ENCODE data around the gene PRPS2.
A peak's percentile ranks its signal among the peaks of the same experiment; 100 is the strongest.

The PRPS2 gene

DNA sequence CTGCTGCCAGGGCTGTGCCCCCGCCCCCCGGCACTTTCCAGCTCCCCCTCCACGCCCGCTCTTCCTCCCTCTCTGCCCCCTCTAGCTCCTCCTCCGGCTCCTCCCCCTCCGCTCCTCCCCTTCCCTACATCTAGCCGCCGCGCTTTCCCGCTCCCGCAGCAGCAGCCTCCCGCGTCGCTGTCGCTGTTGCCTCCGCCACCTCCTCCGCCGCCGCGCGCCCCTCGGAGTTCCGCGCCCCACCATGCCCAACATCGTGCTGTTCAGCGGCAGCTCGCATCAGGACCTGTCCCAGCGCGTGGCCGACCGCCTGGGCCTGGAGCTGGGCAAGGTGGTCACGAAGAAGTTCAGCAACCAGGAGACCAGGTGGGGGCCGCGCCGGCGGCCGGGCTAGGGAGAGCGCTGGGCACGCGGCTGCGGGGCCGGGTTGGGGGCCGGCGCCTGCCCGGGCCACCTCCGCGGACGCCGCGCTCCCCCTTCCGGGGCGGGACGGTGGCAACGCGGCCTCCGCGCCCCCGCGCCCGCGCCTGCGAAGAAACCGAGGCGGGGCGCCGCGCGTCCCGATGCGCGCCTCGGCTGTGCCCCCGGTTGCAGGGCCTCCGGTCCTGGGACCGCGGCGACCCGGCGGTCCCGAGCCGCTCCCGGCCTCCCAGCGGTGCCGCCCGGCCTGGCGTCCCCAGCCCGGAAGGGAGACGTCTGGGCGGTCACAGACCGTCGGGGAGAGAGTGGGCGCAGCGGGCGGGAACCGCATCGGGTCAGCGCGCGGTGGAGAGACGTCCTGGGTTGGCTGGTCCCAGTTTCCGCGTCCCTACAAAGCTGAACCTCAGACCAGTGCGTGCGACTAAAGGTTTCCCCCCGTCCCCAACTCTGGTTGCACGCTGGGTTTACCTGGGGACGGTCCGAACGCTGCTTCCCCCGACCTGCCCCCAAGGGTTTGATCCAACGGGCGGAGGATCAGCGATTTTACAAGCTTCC, at the start of gene PRPS2:
Gene PRPS2 (plus strand): TSS at position 156 of the 972 bp plus-strand sequence. CDS start 86 bp downstream, at position 242.
- DNase-seq (ENCODE audit: low spot score): peak; percentile 60

DNA sequence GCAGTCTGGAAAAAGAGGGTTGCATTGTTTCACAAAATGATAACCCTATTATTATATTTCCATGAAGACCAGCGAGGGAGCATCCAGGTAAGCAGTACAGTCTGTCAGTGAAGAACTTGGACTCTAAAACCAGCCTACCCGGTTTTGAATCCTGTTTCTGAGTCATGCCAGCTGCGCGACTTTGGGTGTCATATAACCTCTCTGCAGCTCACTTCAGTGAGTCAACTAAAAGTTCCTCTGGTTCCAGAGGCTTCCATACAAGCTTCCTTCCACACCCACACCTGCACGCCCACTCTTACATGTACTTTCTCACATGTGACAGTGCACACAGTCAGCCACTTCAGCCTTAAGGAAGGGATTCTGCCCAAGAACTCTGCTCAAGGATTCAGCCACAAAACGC, 49.8 kb upstream of the PRPS2 start:
- DNase-seq (ENCODE audit: low spot score): no peak

DNA sequence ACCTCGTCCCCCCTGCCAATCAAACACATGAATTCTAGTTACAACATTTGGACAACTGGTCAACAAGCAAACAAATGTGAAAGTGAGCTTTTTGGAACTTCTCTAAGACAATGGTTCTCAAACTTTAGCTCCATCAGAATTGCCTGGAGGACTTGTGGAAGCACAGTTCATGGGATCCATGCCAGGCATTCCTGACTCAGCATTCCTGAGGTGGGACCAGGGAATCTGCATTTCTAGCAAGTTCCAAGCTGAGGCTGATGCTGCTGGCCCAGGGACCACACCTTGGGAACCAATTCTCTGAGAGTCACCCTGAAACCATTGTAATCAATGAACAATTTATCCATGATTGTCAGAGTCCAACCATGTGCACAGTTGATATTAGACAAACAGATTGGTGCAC, 43.8 kb upstream of the PRPS2 start:
- no peak for DNase-seq (ENCODE audit: low spot score)

DNA sequence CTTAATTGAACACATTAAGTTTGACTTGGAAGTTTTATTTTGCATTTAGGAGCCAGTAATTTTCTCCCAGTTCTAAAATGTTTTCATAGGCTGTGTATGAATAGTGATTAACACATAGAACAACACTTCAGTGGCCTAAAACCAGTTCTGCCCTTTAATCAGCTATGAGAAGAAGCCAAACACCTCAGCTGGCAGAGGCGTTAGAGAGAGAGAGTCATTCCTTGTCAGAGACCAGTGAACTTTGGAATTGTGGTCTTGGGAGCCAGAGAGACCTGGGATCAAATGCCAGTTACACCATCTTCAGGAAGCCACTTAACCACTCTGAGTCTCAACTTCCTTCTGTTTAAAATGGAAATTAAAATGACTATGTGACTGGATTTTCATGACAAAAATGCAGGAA, 39.3 kb upstream of the PRPS2 start:
- no peak for DNase-seq (ENCODE audit: low spot score)

DNA sequence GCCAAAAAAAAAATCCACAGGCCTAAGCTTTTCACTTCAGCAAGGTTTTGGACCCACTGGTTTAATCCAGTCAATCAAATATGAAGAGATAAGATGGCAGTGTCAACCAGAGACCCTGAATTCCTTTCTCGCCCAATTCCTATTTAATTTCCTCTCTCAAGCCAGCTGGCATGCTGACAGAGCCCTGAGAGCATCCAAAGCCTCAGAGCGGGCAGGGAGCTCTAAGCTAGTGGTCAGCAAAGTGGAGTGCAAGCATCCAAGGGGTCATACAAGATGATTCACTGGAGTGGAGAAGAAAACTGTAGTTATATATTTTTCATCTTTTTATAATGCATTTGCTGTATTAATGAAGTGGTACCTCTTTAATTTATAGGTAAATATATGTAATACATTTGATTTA, 37.8 kb upstream of the PRPS2 start:
- no peak for DNase-seq (ENCODE audit: low spot score)

DNA sequence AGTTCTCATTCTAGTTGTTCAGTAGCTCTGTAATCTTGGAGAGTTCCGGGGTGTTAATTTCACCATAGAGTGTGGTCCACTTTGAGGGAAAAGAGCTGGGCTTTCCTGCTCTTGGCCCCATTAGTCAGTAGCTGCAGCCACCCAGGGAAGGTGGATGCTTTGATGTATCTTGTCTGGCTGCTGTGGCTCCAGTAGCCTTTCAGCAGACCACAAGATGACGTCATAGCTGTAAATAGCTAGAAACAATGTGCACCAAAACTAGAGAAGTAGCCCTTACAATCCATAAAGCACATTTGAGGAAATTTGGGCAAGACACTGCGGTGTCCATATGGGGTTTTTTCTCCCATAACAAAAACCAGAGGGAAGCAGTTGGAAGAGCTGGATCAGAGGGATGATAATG, 32.9 kb upstream of the PRPS2 start:
- DNase-seq (ENCODE audit: low spot score): no peak

DNA sequence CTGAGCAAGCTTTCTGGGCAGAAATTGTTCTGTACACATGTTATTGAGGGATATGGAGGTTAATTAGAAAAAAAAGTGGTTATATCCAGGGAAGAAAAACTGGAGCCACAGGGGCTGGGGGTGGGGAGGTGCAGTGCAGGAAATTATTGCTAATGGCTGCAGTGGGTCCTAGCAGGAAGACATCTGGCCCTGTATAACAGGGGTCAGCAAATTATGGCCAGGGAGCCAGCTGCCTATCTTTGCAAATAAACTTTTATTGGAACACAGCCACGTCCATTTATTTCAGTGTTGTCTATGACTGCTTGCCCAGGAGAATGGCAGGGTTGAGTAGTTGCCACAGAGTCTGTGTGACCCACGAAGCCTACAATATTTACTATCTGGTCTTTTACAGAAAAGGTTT, 23.4 kb upstream of the PRPS2 start:
- no peak for DNase-seq (ENCODE audit: low spot score)

DNA sequence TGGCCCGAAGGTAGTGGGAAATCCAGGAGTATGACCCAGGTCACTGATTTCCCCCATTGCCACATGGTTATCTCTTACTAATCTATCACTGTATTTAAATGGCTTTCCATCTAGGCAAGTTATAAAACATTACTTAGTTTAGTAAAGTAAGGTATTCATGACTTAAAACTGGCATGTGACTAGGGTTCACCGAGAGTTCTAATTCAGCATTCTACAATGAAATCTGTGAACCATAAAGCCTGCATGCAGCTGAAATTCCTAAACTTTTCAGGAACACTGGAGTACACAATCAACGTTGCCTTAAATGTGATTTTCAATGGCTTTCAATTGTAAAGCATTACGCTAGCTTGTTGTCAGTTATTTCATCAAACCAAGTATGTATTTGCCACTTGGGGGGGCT, 22.7 kb upstream of the PRPS2 start:
- no peak for DNase-seq (ENCODE audit: low spot score)

DNA sequence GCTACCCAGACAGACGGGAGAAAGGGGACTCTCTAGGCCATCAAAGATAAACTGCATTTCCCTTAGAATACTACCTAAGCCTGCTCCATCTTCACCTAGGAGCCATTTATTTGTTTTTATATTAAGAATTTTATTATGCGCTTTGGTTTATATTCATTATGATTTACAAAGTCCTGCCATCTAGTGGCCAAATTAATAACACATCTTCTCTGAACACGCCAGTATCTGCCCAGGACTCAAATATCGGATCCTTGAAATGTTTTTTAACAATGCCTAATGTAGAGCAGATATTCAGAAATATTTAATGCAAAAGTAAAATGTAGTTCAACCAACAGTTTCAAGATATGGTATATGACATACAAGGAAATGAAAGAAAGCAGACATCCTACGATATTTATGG, 20.8 kb upstream of the PRPS2 start:
- DNase-seq (ENCODE audit: low spot score): peak; percentile 33

DNA sequence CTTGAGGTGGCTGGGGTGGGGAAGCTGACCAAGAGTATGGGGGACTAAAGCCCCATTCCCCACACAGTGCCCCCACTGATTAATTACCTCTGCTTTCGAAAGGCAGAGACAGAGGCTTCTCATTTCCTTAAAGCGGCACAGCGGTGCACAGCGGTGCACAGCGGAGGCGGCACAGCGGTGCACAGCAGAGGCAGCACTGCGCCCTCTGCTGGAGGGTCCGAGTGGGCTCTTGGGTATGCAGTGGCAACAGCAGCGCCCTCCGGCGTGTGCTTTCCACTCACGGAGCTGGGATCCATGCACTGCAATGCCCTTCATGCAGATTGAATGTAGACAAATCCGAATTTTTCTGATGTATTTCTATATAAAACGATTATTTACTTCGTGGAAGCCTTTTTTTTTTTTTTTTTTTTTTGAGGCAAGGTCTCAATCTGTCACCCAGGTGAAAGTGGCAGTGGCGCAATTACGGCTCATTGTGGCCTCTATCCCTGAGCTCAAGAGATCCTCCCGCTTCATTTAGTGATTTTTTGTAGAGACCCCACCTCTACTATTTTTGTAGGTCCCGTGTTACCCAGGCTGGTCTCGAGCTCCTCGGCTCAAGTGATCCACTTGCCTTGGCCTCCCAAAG, 19.7 kb upstream of the PRPS2 start:
- peak; percentile 66 for DNase-seq (ENCODE audit: low spot score)

DNA sequence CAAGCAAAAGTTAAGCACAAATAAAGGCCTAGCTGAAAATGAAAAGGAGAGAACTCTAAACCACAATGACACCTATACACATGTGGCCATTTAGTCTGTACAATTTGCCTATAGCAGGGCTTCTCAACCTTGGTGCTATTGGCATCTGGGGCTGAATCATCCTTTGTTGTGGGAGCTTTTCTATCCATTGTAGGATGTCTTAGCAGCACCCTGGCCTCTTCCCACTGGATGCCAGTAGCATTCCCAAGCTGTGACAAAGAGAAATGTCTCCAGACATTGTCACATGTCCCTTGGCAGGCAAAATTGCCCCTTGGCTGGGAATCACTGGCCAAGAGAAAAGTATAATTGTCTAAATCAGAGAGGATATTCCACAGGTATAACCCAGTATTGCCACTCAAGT, 13.5 kb upstream of the PRPS2 start:
- DNase-seq (ENCODE audit: low spot score): no peak

DNA sequence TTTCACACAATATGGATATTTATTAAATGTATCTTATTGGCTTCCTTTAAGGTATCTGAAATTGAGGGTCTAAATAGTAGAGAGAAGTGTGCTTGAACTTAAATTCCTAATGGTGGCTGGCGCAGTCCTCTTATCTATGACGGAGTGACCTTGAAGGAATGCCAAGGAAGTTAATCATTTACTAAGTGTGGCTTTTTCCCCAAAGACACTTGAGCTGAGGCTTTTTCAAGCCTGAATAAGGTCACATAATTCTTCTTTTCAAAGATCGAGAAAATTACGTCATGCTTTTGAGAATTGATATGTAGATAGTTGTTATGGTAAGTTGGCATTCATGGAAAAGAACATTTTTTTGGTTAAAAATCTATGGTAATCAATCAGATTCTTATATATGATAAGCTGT, 11.7 kb upstream of the PRPS2 start:
- no peak for DNase-seq (ENCODE audit: low spot score)

DNA sequence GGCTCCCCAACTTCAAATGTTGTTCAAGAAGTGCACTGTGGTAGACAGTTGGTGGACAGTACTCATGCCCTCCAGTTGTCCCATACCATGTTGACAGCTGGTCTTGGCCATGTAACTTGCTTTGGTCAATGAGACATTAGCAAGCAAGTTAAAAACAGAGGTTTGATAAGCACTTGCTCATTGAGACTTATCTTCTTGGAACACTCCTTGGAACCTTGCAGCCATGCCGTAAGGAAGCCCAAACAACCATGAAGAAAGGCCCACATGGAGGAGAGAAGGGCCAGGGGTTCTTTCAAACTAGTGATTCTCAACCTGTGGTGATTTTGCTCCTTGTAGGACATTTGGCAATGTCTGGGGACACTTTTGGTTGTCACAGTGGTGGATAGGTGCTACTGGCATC, 2.6 kb upstream of the PRPS2 start:
- no peak for DNase-seq (ENCODE audit: low spot score)

DNA sequence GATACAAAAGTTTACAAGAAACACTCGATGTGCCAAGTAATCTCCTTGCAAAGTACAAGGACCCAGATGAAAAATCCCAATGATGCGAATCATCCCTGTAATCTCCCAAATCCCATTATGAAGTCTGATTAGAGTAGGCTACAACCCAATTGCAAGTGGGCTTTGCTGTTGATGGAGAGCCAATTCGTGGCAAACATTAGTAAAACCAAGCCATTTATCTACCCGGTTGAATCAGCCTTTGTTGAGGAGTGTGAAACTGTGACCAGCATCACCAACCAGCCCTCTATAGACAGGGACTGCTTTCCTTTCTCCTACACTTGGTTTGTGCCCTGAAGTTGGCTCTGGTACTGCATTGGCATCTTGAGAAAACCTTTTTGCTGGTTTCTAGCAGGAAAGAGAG, 1.2 kb upstream of the PRPS2 start:
- DNase-seq (ENCODE audit: low spot score): no peak

DNA sequence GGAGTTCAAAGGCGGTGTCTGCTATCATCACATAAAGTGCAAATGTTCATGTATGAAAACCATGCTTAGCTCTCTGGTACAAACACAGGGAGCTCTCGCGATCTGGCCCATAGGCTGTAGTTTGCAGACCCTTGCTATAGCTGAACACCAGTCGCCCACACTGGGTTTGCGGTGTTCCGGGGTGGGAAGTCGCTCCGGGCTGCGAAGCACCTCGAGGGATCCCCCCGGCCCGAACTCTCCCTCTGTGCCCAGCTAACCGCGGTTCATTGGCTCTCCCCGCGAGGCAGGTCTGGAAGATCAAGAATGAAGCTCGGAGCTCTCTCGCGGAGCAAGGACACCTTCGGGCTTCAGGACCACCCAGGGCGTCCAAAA, 341 bp upstream of the PRPS2 start:
- no peak for DNase-seq (ENCODE audit: low spot score)

DNA sequence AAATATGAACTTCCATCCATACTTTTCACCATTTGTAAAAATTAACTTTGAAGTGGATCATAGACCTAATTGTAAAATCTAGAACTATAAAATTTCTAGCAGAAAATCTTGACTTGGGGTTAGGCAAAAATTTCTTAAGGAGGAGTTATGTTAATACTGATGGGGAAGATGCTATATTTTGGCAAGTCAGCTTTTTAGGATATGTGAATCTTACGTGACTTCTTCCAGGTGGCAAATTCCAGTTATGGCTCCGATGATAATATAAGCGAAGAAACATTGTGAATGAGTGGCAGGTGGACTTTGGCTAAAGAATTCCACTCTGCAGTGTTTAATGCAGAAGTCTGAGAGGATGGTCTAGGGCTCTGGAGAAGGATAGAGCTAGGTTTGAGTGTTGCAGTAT, 1.5 kb downstream of the PRPS2 start:
- no peak for DNase-seq (ENCODE audit: low spot score)

DNA sequence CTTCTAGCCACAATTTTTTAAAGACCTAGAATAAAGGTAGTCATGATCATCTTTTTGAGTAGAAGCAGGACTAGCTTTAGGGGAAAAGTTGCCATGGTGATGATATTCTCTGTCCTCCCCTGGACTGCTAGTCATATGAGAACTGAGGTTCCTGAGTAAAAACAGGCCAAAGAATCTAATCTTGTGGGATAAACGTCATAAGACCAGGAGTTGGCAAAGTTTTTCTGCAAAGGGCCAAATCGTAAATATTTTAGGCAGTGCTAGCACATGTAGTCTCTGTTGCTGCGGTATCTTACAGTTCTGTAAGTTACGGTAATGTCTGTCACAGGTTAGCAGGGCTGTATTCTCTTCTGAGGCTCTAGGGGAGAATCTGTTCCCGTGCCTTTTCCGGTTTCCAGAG, 3.4 kb downstream of the PRPS2 start:
- DNase-seq (ENCODE audit: low spot score): no peak

DNA sequence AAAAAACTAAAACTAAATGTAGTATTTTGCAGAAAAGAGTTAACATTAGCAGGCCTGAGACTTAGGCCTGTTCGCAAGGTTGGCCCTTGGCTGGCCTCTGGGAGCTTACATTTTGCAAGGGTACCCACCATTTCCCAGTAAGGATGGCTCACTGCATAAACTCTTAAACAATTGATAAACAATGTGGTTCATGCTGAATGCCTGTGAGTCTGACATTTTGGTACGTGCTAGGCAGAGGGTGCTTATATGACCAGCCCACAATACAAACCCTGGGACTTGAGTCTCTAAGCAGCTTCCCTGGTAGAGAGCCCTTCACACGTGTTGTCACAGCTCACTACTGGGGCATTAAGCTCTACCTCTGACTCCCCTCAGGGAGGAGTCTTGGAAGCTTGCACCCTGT, 7.4 kb downstream of the PRPS2 start:
- DNase-seq (ENCODE audit: low spot score): no peak

DNA sequence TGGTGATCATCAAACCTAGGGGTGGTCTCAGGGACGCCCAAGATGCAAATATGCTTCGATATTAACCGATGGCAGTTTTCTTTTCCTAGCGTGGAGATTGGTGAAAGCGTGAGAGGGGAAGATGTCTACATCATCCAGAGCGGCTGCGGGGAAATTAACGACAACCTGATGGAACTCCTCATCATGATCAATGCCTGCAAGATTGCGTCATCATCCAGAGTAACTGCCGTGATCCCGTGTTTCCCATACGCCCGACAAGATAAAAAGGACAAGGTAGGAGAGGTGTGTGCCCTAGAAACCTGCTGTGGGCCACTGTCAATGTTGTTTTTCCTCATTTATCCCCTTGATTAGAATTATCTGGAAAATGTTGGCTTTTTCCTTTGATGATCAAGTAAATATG, 7.9 kb downstream of the PRPS2 start:
- DNase-seq (ENCODE audit: low spot score): no peak

DNA sequence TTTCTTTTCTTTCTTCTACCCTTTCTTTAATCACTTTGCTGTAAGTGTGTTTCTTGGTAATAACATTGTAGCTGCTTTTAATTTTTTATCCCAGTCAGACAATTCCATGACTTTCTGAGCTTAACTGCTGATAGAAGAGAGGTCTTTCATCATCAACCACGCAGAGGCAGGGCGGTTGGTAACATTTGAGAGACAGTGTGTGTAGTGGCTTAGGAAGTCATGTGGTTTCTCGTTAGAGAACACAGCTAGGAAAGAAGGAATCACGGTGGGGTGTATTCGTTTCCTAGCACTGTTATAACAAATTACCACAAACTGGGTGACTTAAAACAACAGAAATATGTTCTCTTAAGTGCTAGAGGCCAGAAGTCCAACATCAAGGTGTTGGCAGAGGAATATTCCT, 11.5 kb downstream of the PRPS2 start:
- DNase-seq (ENCODE audit: low spot score): no peak

DNA sequence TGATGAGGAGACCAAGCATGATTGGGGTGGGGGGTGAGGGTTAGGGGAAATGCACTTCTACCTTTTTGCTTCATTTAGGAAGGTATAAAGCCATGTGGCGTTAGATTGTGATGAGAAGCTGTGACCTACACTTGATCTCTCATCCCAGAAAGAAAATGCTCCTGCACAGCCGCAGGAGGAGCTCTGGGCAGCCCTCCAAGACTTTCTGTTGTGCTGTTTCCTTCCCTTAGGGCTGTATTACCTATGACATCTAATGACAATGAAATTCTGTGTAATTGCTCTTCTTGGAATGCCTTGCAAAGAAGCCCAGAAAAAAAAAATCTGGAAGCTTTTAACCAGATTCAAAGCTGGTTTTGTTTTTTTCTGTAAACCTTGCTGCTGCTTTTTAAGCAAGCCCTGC, 13.4 kb downstream of the PRPS2 start:
- DNase-seq (ENCODE audit: low spot score): no peak

DNA sequence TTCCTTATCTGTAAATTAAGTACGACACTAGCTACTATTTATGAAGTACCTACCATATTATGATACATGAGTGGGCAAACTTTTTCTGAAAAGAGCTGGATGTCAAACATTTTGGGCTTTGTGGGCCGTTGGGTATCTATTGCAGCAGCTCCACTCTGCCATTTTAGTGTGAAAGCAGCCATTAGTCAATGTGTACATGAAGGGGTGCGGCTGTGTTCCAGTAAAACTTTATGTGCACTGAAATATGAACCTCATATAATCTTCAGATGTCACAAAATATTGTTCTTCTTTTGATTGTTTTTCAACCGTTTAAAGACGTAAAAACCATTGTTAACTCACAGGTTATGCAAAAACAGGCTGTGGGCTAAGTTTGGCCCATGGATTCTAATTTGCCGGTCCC, 14.1 kb downstream of the PRPS2 start:
- DNase-seq (ENCODE audit: low spot score): no peak

DNA sequence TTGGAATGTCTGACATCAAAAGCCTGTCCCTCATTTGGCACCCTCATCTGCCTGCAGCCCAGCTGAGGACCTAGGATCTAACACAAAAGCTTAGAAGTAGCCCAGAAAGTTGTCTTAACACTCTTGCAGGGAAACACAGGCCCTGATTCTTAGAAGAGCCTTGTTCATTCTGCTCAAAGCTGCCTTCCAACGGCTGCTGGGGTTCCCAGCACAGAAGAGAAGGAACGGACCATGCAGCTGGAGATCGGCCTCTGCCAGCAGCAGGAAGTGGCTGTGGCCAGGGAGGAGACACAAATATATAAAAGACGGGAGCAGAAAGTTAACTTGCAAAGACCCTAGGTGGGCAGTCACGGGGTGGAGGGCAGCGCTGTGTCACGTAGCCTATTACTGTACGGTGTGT, 20.4 kb downstream of the PRPS2 start:
- no peak for DNase-seq (ENCODE audit: low spot score)

DNA sequence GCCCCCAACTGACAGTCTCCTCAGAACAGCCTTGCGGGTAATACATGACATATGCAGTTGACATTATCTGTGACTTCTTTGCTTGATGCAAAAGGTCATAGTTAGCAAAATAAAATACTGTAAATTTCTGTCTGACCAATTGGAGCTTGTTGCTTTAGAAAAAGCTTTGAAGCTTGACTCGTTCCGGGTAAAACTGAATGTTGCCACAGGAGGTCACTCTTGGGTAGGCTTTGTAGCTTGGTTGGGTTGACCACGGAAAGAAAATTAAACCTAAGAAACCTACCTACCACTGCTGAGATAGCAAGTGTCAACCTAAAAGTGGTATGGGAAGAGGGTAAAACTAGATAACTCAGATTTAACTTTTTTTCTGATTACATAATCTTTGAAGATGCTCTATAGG, 23.2 kb downstream of the PRPS2 start:
- peak; percentile 42 for DNase-seq (ENCODE audit: low spot score)

All from CD4-positive, alpha-beta T cell treated with Interleukin-2 at 100 ng/mL for 4 hours (primary cell).